HL-60 (cell line): ENCODE results near the gene TRAT1.

Source experiments
- GABPA ChIP-seq: IDR thresholded peaks from 2 replicates; pipeline ENCODE4 v1.6.1; 2012; ENCODE audit warnings: low read depth
- POLR2AphosphoS5 ChIP-seq: IDR thresholded peaks from 2 replicates; pipeline ENCODE4 v1.6.1; 2012; ENCODE audit warnings: low read depth
- TF ChIP-seq, protein P1 (sequence below): IDR thresholded peaks from one replicate; pipeline ENCODE4 v1.5.1; 2011; ENCODE audit warnings: low read length, control low read depth, inconsistent platforms; ENCODE audit not compliant: insufficient read depth
- TF ChIP-seq, protein P2 (sequence below): IDR thresholded peaks from 2 replicates; pipeline ENCODE4 v1.6.1; 2012; ENCODE audit warnings: low read depth; ENCODE audit not compliant: insufficient replicate concordance

DNA sequence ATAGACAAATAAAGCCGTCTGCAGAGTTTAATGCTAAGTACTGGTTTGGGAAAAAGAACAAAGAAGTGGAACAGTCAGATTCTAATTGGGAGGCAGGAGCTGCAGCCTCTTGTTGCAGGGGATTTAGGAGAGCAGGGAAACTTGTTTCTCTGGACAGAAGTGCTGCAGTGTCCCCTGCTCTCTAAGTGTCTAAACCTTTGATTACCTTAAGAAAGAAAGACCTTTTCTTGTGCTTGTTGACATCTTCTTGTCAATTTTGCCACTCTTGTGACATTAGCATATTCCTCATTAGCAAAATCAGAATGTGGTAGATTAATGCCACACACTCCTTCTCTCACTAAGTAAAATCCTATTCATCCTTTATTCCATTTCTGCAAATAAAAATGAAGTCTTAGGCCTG lies 38.8 kb downstream of the TRAT1 start:
- TF ChIP-seq, protein P1, sequence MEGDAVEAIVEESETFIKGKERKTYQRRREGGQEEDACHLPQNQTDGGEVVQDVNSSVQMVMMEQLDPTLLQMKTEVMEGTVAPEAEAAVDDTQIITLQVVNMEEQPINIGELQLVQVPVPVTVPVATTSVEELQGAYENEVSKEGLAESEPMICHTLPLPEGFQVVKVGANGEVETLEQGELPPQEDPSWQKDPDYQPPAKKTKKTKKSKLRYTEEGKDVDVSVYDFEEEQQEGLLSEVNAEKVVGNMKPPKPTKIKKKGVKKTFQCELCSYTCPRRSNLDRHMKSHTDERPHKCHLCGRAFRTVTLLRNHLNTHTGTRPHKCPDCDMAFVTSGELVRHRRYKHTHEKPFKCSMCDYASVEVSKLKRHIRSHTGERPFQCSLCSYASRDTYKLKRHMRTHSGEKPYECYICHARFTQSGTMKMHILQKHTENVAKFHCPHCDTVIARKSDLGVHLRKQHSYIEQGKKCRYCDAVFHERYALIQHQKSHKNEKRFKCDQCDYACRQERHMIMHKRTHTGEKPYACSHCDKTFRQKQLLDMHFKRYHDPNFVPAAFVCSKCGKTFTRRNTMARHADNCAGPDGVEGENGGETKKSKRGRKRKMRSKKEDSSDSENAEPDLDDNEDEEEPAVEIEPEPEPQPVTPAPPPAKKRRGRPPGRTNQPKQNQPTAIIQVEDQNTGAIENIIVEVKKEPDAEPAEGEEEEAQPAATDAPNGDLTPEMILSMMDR = no peak
- TF ChIP-seq, protein P2, sequence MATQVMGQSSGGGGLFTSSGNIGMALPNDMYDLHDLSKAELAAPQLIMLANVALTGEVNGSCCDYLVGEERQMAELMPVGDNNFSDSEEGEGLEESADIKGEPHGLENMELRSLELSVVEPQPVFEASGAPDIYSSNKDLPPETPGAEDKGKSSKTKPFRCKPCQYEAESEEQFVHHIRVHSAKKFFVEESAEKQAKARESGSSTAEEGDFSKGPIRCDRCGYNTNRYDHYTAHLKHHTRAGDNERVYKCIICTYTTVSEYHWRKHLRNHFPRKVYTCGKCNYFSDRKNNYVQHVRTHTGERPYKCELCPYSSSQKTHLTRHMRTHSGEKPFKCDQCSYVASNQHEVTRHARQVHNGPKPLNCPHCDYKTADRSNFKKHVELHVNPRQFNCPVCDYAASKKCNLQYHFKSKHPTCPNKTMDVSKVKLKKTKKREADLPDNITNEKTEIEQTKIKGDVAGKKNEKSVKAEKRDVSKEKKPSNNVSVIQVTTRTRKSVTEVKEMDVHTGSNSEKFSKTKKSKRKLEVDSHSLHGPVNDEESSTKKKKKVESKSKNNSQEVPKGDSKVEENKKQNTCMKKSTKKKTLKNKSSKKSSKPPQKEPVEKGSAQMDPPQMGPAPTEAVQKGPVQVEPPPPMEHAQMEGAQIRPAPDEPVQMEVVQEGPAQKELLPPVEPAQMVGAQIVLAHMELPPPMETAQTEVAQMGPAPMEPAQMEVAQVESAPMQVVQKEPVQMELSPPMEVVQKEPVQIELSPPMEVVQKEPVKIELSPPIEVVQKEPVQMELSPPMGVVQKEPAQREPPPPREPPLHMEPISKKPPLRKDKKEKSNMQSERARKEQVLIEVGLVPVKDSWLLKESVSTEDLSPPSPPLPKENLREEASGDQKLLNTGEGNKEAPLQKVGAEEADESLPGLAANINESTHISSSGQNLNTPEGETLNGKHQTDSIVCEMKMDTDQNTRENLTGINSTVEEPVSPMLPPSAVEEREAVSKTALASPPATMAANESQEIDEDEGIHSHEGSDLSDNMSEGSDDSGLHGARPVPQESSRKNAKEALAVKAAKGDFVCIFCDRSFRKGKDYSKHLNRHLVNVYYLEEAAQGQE = no peak
- TF ChIP-seq POLR2AphosphoS5 = no peak
- TF ChIP-seq GABPA = no peak
